KMS-11 (cell line): Measurements from ENCODE around the gene KIF25.

Source experiments
- H2AFZ ChIP-seq: fragments of 200-600 bp; sonication (generic); 2 replicates; pipeline ENCODE4 v1.6.1; 2016; ENCODE audit warnings: antibody characterized with exemption, mixed run types, low read depth
- H3K27ac ChIP-seq: fragments of 200-600 bp; sonication (generic); 2 replicates; pipeline ENCODE4 v1.6.1; 2016; ENCODE audit warnings: mild to moderate bottlenecking, mixed run types
- H3K27me3 ChIP-seq: fragments of 200-600 bp; sonication (generic); 2 replicates; pipeline ENCODE4 v1.6.1; 2017; ENCODE audit warnings: mild to moderate bottlenecking, low read depth, mixed run types, moderate library complexity; ENCODE audit not compliant: insufficient read depth
- H3K36me3 ChIP-seq: fragments of 200-600 bp; sonication (generic); 2 replicates; pipeline ENCODE4 v1.6.1; 2017; ENCODE audit warnings: mild to moderate bottlenecking, mixed run types; ENCODE audit not compliant: insufficient read depth
- H3K4me1 ChIP-seq: fragments of 200-600 bp; sonication (generic); 2 replicates; pipeline ENCODE4 v1.6.1; 2016; ENCODE audit warnings: mild to moderate bottlenecking, low read depth, mixed run types; ENCODE audit not compliant: poor library complexity, severe bottlenecking
- H3K4me2 ChIP-seq: fragments of 200-600 bp; sonication (generic); 2 replicates; pipeline ENCODE4 v1.7.0; 2016; ENCODE audit warnings: mild to moderate bottlenecking, mixed run types
- H3K4me3 ChIP-seq: fragments of 200-600 bp; sonication (generic); IDR thresholded peaks from 2 replicates; pipeline ENCODE4 v1.6.1; 2017; ENCODE audit warnings: low read depth, low read length, mixed read lengths; ENCODE audit not compliant: insufficient read depth
- H3K79me2 ChIP-seq: fragments of 200-600 bp; sonication (generic); 2 replicates; pipeline ENCODE4 v1.6.1; 2016; ENCODE audit warnings: low read depth, mixed run types; ENCODE audit not compliant: insufficient read depth
- H3K9ac ChIP-seq: fragments of 200-600 bp; sonication (generic); 2 replicates; pipeline ENCODE4 v1.6.1; 2016; ENCODE audit warnings: mild to moderate bottlenecking, mixed run types
- H4K20me1 ChIP-seq: fragments of 200-600 bp; sonication (generic); 2 replicates; pipeline ENCODE4 v1.6.1; 2016; ENCODE audit warnings: mild to moderate bottlenecking, mixed run types; ENCODE audit not compliant: insufficient read depth
- TF ChIP-seq, protein P1 (sequence below): fragments of 200-600 bp; sonication (generic); conservative IDR thresholded peaks from 2 replicates; pipeline ENCODE4 v1.6.1; 2017; ENCODE audit warnings: low read depth, mild to moderate bottlenecking, antibody characterized with exemption, low read length, moderate library complexity, mixed read lengths

KIF25 gene

DNA sequence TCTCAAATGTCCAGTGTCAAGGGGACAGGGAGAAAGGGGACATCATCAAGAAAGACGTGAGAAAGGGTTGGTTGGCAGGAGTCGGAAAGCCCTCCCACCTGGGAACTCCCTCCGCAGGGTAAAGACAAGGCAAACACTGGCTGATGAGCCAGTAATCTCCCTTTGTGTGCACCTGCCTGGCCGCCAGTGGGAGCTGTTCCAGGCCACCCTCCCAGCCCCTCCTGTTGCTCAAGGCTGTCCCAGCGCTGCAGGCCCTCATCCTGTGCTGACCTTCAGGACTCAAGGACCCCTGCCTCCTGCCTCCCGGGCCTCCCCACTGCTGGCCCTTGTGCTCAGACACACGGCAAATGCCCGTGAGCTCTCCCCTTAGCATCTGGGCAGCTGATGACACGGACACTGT lies 74.1 kb downstream of the KIF25 start:
- Histone ChIP-seq H3K79me2 (no peaks in the 10 kb centered on the region), H3K9ac (no peak overlapping the region), H3K36me3 (no peaks in the 10 kb centered on the region), H2AFZ (no peak overlapping the region), H3K4me3 (no peak overlapping the region), H4K20me1 (no peaks in the 10 kb centered on the region), H3K27ac (no peak overlapping the region), H3K27me3 (peaks cover 3% of the 10 kb centered on the region; the same call in 1 of the 2 replicates), H3K4me1 (no peaks in the 10 kb centered on the region), H3K4me2 (no peak overlapping the region)
- TF ChIP-seq, protein P1, sequence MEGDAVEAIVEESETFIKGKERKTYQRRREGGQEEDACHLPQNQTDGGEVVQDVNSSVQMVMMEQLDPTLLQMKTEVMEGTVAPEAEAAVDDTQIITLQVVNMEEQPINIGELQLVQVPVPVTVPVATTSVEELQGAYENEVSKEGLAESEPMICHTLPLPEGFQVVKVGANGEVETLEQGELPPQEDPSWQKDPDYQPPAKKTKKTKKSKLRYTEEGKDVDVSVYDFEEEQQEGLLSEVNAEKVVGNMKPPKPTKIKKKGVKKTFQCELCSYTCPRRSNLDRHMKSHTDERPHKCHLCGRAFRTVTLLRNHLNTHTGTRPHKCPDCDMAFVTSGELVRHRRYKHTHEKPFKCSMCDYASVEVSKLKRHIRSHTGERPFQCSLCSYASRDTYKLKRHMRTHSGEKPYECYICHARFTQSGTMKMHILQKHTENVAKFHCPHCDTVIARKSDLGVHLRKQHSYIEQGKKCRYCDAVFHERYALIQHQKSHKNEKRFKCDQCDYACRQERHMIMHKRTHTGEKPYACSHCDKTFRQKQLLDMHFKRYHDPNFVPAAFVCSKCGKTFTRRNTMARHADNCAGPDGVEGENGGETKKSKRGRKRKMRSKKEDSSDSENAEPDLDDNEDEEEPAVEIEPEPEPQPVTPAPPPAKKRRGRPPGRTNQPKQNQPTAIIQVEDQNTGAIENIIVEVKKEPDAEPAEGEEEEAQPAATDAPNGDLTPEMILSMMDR: no peak

DNA sequence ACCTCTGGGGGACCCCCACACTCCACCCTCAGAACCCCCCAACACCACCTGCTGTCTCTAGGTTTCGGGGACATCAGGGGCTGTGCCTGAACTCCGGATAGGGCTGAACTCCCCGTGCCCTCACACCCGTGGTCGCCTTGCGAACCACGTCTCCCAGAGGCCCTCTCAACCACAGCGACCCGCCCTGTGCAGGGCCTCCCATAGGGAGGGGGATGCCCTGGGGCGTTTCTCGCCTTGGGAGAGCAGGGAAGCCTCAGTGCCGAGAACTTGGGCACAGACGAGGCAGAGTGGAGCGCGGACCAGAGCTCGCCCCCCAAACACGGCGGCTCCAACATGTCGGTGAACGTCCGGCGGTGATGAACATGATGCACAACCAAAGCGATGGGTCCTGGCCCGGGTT lies 74.8 kb downstream of the KIF25 start:
- no peaks in the 10 kb centered on the region for H3K36me3 ChIP-seq
- peaks cover 3% of the 10 kb centered on the region; the same call in 1 of the 2 replicates for H3K27me3 ChIP-seq
- H2AFZ ChIP-seq: no peak overlapping the region
- TF ChIP-seq, protein P1: no peak
- H3K9ac ChIP-seq: no peak overlapping the region
- H3K79me2 ChIP-seq: no peaks in the 10 kb centered on the region
- no peak overlapping the region for H3K4me2 ChIP-seq
- H3K4me1 ChIP-seq: no peaks in the 10 kb centered on the region
- no peak overlapping the region for H3K4me3 ChIP-seq
- no peak overlapping the region for H3K27ac ChIP-seq
- no peaks in the 10 kb centered on the region for H4K20me1 ChIP-seq

DNA sequence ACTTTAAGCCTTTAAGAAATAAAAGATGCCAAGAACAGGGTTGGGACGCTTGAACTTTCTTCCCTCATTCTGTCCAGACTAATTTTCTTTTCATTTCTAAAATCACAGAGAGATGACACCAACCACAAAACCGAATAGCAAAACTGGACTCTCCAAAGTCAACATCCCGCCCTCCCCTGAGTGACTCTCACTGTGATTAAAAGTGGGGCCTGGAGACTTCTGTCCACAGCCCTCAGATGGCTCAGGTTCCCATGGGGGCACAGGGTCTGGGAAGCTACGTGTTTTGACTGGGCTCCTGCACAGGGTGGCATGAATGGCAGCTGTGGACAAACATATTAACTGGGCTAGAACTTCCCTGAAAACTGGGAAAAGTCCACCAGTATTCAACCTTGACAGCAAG lies 75.3 kb downstream of the KIF25 start:
- no peak overlapping the region for H3K4me3 ChIP-seq
- H3K27ac ChIP-seq: no peak overlapping the region
- no peaks in the 10 kb centered on the region for H3K79me2 ChIP-seq
- H3K4me2 ChIP-seq: no peak overlapping the region
- no peak overlapping the region for H2AFZ ChIP-seq
- H4K20me1 ChIP-seq: no peaks in the 10 kb centered on the region
- H3K27me3 ChIP-seq: peaks cover 3% of the 10 kb centered on the region; the same call in 1 of the 2 replicates
- no peaks in the 10 kb centered on the region for H3K36me3 ChIP-seq
- no peaks in the 10 kb centered on the region for H3K4me1 ChIP-seq
- H3K9ac ChIP-seq: no peak overlapping the region
- TF ChIP-seq, protein P1: no peak

DNA sequence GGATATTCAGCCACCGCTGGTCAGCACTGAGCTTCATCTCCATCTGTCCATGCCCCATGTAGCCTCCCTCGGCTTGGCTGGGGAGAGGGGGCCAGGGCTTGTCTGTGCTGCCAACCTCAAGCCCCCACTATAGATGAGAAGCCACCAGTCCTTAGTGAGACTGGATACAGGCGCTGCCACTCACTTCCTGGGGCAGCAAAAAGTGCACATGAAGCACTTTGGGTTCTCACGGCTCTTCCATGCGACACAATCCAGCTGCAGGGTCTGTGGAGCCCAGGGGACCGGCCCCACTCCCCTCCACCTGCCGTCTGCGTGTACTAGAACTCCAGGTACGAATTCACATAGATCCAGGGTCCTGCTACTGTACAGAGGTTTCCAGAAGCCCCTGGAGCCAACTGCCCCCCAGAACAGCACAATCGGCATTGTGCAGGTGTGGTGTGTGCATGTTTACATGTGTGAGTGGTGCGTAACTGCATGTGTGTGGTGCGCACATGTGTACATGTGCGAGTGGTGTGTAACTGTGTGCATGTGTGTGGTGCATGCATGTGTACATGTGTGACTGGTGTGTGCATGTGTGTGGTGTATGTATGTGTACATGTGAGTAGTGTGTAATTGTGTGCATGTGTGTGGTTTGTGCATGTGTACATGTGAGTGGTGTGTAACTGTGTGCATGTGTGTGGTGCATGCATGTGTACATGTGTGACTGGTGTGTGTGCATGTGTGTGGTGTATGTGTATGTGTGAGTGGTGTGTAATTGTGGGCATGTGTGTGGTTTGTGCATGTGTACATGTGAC lies 76.7 kb downstream of the KIF25 start:
- Histone ChIP-seq H3K27ac (no peak overlapping the region), H2AFZ (no peak overlapping the region), H3K27me3 (peaks cover 3% of the 10 kb centered on the region; the same call in 1 of the 2 replicates), H4K20me1 (no peaks in the 10 kb centered on the region), H3K36me3 (no peaks in the 10 kb centered on the region), H3K79me2 (no peaks in the 10 kb centered on the region), H3K4me3 (no peak overlapping the region), H3K4me1 (no peaks in the 10 kb centered on the region), H3K4me2 (no peak overlapping the region), H3K9ac (no peak overlapping the region)
- TF ChIP-seq, protein P1: no peak
